ENCODE results near the gene ST6GALNAC2.
"Not testable (repeated sequence)": the region's sequence is repeated elsewhere in the genome, so short reads cannot be mapped to it uniquely, and the experiment has no call there.

ST6GALNAC2 gene
- 0 to 1.2 reads per million in 2 donors for total RNA-seq

- DNase-seq, result peak in 4 of 5 experiments; percentile 18 to 61 (median 28)
Observed at GRCh38 chr17:76585649-76586593, at the start of gene ST6GALNAC2. TSS of gene ST6GALNAC2 (minus strand) at chr17:76585860. CDS start at chr17:76585808, 52 bp downstream.

GRCh38 chr17:76635039-76635438, 49.4 kb upstream of the ST6GALNAC2 start:
- no peak for DNase-seq

- no peak for DNase-seq
Observed at GRCh38 chr17:76633628-76634328, 48.1 kb upstream of the ST6GALNAC2 start.

- peak in 1 of 5 experiments; percentile 77 for DNase-seq
Observed at GRCh38 chr17:76631821-76632565, 46.3 kb upstream of the ST6GALNAC2 start.

DNA sequence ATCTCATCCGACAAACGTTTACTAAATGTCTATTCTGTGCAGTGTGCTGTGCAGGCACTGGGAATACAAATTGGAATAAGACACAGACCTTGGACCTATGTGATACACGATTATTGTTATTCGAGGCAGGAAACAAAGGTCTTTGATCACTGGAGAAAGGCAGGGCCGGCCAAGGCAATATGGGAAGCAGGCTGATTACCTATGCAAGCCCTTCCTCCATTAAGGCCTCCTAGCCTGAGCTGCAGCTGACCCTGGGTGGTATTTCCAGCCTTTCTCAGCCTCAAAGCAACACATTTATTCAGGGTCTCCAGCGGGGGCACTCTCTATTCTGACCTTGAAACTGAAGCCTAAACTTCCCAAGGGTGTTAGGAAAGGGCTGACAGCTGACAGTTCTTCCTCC, 44.5 kb upstream of the ST6GALNAC2 start:
- no peak for DNase-seq

GRCh38 chr17:76627510-76627909, 41.9 kb upstream of the ST6GALNAC2 start:
- no peak for DNase-seq

DNA sequence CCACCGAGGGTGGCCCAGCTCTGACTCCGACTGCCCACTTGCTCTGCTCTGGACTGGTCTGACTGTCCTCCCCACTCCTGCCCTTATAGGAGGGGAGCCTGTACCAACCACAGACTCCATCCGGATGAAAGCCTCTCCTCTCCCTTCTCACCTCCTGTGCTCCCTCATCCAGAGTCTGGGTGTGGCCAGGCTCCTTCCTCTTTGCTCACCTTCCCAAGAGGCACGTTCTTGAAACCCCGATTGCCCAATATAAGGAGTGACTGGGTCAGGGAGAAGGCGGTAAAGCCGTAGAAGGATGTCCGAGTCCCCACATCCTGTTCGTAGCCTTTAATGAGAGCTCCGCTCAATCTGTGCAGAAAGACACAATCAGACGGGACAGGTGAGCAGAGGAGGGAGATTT, 40.8 kb upstream of the ST6GALNAC2 start:
- no peak for DNase-seq

DNA sequence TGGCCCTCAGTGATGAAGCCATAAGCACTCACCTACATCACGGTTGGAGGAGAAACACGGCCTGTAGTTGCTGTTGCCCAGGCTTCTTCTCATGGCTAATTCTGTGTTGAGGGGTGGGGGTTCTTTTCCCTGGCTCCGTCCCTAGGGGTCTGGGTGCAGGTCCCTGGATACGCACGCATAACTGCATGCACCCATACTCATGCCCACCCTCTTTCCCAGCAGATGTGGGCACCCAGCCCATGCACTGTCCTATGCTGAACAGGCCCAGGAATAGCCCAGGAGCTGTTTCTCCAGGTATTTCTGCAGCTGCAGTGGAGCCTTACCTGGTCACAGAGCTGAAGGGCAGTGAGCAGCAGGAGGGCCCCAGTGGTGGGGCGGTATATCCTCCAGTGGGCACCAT, 39.8 kb upstream of the ST6GALNAC2 start:
- no peak for DNase-seq

- peak; percentile 49 to 68 (median 63) for DNase-seq
Observed at GRCh38 chr17:76623271-76624146, 37.8 kb upstream of the ST6GALNAC2 start.

DNA sequence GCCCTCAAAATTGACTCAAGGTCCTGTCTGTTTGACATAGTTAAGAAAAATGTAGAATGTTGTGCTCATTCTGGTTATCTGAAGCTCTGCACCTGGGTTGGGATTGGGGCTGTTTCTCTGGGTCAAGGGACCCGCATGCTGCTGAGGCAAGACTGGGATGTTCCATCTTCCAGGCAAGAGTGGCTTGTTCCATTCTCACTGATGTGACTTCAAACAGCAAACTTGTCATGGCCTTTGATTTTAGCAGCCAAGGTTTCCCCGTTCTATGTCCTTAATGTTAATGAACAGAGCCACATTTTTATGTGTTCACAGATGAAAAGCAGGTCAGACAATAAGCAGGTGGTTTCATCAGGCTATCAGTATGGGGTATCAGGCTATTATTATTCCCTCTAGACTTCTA, 32.2 kb upstream of the ST6GALNAC2 start:
- no peak for DNase-seq

- DNase-seq, result no peak
Observed at GRCh38 chr17:76614912-76615617, 29.4 kb upstream of the ST6GALNAC2 start.

- not testable (repeated sequence) for DNase-seq
Observed at GRCh38 chr17:76614064-76614759, 28.6 kb upstream of the ST6GALNAC2 start.

GRCh38 chr17:76612977-76613851, 27.6 kb upstream of the ST6GALNAC2 start:
- no peak for DNase-seq

DNA sequence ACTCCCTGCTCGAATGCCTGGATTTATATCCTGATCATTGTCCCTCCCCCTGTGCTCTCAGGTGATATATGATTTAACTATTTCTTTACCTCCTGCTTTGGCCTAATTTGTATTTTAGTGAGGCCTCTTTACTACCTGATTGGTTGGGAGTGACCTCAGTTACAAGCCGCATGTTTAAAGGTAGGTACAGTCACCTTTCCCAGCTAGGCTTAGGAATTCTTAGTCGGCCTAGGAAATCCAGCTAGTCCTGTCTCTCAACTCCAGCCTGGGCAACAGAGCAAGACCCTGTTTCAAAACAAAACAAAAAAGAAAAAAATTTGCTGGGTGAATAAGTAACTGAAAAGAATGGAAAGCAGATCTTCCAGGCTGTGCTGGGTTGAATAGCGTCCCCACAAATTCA, 26.8 kb upstream of the ST6GALNAC2 start:
- DNase-seq, result no peak

DNA sequence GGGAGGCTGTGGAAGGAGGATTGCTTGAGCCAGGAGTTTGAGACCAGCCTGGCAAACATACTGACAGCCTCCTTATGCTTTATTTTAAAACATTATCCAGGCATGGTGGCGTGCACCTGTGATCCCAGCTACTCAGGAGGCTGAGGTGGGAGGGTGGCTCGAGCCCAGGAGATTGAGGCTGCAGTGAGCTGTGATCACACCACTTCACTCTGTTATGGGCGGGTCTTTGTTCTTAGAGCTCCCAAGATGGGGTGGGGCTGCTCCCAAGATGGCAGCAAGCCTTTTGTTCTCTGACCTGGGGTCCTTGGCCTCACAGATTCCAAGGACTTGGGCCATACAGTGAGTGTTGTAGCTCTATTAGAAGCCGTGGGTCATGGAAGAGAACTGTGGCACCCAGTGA, 26.1 kb upstream of the ST6GALNAC2 start:
- DNase-seq, result no peak

GRCh38 chr17:76611080-76611749, 25.6 kb upstream of the ST6GALNAC2 start:
- DNase-seq, result not testable (repeated sequence)

- not testable (repeated sequence) for DNase-seq
Observed at GRCh38 chr17:76606685-76607084, 21.0 kb upstream of the ST6GALNAC2 start.

DNA sequence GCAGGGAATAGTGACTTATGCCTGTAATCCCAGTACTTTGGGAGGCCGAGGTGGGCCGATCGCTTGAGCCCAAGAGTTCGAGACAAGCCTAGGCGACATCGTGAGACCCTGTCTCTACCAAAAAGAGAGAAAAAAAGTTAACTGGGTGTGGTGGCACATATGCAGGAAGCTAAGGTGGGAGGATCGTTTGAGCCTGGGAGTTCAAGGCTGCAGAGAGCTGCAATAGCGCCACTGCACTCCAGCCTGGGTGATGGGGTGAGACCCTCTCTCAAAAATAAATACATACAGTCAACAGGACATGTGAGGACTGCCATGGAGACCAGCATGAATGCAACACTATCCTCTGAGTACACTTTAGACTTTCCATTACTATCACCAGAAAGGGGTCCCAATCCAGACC, 15.4 kb upstream of the ST6GALNAC2 start:
- DNase-seq, result no peak
